Measurements from ENCODE around the gene FBXW10.
A peak's percentile ranks its signal among the peaks of the same experiment; 100 is the strongest.
"Not testable (repeated sequence)": the region's sequence is repeated elsewhere in the genome, so short reads cannot be mapped to it uniquely, and the experiment has no call there.

The FBXW10 gene

DNA sequence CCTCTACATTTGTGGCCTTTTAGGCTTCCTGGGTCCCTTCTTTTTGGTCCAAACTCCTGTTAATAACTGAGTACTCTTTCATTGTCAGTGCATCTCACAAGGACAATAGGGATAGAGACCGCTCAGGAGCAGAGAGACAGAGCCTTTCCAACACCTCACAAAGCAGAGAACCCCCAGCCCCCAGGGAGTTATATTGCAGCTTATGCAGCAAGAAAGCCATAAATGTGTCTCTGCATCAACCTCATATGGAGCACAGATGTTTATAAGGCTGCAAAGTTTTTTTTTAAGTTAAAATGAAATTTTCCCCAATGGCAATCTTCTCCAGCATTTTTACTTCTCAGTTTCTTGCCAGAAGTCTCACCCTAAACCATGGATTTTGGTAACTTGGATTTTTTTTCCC lies 6.4 kb downstream of the FBXW10 start:
- not testable (repeated sequence) for DNase-seq

GRCh38 chr17:18753829-18754409 lies 10.1 kb downstream of the FBXW10 start:
- not testable (repeated sequence) for DNase-seq

DNA sequence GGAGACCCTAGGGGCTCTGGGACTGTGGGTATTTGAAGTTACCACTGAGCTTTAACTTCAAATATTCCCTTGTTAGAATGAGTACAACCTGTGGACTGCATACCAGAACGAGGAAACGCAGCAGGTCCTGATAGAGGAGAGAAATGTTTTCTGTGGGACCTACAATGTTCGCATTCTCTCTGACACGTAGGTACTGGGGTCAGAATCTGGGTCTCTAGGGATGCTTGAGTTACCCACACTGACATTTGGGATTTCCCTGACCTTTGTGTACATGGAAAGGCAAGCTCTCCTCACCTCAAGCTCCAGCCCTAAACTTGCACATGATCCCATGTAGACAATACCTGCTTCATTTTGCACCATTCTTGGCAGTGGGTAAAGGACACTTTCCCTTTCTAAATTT lies 12.1 kb downstream of the FBXW10 start:
- not testable (repeated sequence) for DNase-seq

DNA sequence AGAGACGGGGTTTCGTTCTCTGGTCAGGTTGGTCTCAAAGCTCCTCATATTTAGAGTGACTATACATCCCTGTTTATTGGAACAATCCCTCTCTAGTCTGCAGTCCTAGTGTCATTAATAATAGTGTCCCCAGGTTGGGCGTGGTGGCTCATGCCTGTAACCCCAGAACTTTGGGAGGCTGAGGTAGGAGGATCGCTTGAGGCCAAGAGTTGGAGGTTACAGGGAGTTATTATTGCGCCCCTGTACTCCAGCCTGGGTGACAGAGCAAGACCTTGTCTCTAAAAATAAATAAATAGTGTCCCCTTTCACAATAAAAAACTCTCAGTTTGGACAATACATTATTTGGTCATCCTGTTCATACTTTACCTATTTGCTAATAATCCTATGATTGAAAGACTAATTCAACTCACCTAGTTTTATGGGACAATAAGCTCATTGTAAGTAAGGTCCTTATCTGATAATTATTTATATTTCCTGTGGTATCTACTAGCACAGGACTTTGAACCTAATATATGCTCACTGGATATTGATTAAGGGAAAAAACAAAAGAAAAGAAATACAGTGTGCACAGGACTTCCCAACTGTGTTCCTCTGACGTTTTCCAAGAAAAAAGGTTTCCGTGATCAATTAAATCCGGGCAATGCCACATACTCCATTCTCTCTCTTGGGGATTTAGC lies 13.7 kb downstream of the FBXW10 start:
- DNase-seq: not testable (repeated sequence)

- not testable (repeated sequence) for DNase-seq
Observed at GRCh38 chr17:18758344-18758743, 14.5 kb downstream of the FBXW10 start.

GRCh38 chr17:18760221-18760620 lies 16.4 kb downstream of the FBXW10 start:
- DNase-seq: not testable (repeated sequence)

DNA sequence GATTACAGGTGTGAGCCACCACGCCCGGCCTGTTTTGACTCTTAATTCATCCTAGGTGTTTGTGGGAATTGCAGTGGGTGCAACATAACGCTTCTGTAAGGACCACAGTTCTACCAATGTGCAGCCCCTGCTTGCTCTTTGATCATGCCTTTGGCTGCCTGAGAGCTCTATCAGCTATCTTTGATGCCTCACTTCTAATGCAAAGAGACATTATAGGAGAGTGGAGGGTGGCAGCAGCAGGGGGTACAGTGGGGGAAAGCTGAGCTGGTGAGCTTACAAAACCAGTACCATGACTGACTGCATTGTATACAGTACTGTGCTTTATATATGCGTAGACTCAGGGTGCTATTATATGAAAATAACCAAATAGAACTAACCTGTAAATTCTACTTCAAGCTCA lies 26.7 kb downstream of the FBXW10 start:
- not testable (repeated sequence) for DNase-seq

DNA sequence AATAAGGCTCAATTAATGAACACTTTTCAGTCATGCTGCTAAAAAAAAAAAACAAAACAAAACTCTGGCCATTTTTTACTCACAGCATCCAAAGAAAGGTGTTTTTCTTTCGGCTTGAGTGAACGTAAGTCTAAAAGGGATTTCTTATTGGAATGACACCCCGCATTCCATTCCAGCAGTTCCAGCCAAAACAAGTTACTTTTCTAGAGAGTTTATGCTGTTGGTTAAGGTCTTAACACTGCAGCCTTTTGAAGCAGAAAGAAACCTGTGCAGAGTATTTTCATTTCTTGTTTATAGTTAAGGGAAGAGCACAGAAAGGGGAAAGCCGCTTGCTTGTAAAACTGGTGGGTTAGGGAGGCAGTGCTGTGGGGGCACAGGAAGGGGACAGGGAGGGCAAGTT lies 27.2 kb downstream of the FBXW10 start:
- not testable (repeated sequence) for DNase-seq

DNA sequence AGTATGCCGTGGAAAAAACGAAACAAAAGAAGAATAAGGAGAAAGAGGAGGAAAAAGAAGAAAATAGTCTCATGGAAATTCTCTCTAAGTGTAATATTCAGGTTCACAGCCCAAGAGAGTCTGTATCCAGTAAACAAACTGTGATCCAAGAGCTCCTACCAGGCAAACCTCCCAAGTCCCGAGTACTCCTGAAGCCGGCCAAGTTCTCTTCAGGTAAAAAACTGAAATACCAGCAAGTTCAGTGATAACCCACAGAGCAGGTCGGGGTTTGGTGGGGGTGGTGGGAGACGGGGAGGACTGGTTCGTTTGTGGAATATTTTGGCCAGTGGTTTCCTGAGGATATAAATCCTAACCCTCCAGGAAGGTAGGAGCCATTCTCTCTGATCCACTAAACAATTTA lies 28.6 kb downstream of the FBXW10 start:
- no peak for DNase-seq

GRCh38 chr17:18780991-18781718 lies 37.3 kb downstream of the FBXW10 start, which contains the start of gene TVP23B:
TSS of gene TVP23B (plus strand) at chr17:18781183. CDS start at chr17:18781294, 111 bp downstream.
- DNase-seq: peak; percentile 93

- not testable (repeated sequence) for DNase-seq
Observed at GRCh38 chr17:18781805-18782204, 38.0 kb downstream of the FBXW10 start.

- DNase-seq: not testable (repeated sequence)
Observed at GRCh38 chr17:18785933-18786332, 42.1 kb downstream of the FBXW10 start.

DNA sequence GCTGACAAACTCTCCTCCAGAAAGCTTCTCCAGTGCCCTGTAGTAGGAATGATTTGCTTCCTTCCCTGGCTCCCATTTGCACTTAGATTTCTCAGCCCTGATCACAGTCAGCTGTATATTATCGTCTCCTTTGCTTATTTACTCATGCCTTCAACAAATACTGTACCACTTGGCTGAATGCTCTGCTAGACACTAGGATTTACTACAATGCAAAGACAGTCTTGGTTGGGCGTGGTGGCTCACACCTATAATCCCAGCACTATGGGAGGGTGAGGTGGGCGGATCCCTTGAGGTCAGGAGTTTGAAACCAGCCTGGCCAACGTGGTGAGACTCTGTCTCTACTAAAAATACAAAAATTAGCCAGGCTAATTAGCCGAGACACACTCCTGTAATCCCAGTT lies 43.0 kb downstream of the FBXW10 start:
- DNase-seq: not testable (repeated sequence)

DNA sequence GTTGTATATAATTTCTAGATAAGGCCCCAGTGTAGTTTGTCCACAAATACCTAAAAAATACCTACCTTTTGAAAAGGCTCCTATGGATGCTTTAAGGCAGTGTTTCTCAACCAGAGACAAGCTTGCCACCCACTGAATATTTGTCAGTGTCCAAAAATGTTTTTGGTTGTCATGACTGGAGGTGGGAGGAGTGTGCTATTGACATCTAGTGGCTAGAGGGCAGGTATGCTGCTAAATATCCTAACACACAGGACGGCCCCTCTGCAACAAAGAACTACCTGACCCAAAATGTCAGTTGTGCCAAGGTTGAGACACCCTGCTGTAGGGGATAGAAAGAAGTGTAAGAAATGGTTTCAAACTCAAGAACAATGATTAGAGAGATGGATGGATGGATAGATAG lies 47.5 kb downstream of the FBXW10 start:
- not testable (repeated sequence) for DNase-seq

- DNase-seq: not testable (repeated sequence)
Observed at GRCh38 chr17:18794841-18795240, 51.0 kb downstream of the FBXW10 start.

DNA sequence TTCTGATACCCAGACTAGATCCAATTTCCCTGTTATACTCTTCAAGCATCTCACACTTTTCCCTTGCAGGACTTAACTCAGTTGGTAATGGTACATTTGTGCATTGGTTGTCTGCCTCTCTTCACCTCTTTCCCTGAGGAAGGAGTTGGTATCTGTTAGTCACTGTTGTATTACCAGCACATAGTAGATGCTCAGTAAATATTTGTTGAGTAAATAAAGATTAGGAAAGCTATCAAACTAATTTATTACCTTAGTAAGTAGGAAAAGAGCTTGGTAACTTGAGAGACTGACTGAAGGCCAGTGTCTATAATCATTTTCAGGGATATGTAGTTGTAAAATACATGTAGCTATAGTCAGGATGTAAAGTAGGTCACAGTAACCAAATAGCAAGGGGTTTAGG lies 53.0 kb downstream of the FBXW10 start:
- not testable (repeated sequence) for DNase-seq

- DNase-seq: not testable (repeated sequence)
Observed at GRCh38 chr17:18803458-18804245, 59.8 kb downstream of the FBXW10 start.

DNA sequence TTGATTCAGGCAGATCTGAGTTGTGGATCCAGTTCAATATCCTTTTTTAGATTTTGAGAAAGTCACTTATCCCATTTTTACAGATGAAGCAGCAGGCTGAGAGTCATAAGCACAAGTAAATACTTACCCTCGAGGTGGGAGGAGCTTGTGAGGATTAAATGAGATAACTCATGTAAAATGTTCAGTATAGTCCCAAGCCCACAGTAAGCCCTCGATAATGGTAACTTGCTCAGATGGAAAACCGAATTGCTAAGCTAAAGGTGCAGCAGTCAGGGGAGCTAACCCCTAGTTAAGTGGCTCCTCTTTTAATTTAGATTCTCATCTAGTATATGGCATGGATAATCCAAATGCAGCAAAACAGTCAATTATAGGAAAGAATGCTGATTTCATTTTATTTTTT lies 72.1 kb downstream of the FBXW10 start:
- not testable (repeated sequence) for DNase-seq

DNA sequence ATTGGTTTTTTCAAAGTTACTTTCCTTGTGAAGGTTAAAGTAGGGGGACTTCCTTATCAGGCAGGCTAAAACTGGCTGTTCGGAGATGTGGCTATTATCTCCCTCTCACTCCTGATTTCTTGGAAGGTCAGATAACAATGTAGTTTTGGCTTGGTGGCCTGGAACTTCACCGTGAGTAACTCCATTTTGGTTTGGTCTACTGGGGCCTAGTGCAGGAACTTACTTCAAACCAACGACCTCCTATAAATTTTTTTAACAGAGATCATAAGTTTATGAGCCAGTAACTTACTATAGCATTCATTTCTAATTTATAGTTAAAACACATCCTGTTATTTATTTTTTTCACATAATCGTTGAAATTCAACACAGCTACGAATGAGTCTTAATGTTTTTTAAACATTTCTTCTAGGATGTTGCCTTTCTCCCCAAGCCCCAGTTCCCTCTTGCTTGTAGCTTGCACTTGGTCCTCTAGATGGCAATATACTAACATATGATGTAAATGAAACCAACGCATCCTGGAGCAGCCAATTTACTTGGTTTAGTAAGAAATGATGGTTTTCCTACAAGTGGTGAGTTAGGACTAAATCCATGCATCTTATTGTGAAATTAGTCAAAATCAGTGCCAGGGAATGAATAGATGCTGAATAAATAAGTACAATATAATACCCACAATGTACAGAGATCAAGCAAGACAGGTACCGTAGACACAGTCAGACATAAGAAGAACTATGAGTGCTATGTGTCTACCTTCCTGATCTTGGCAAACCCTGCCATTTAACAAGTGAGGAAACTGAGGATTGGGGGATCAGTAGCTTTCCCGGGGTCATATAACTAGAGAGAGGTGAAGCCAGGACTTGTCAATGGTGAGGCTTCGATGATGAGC lies 72.9 kb downstream of the FBXW10 start:
- peak; percentile 49 for DNase-seq

DNA sequence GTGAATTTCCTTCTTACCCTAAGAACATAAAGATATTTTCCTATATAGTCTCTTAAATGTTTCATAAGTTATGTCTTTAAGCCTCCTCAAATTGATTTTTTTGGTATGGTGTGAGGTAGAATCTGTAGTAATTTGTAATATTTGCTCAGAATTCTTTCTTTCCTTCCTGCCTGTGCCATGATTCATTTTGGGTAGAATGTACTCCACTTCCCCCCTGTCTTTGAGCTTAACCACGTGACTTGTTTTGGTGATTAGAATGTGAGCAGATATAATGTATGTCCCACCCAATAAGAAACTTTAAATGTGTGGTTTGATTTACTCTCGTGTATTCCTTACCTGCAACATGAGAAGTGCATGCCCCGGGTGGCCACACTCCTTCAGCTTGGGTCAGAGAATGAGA lies 77.6 kb downstream of the FBXW10 start:
- DNase-seq: not testable (repeated sequence)

DNA sequence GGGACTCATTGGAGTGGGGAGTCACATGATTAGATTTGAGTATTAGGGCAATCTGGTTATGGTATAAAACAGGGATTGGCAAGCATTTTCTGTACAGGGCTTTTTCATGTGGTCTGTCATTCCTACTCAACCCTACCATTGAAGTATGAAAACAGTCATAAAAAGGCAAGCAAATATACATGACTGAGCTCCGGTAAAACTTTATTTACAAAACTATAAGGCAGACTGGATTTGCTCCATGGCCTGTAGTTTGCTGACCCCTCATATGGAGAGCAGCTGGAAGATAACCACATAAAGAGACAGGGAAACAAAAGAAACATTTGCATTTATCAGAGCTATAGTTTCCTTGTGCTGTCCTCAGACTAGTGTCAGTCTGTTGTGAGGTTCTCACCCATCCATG lies 83.8 kb downstream of the FBXW10 start:
- DNase-seq: not testable (repeated sequence)
